Frontal cortex (tissue), 4 donors: ENCODE measurements around the gene USH2A. TPM values are rescaled to one million over a fixed set of nuclear protein-coding genes. Genes with fewer than 3 reads are reported as not detected.

Source experiments
- DNase-seq, 2 donors: peaks; one replicate each; pipeline ENCODE4 v3.0.0; 2012; ENCODE audit warnings: low spot score in 2 of 2
- FAIRE-seq: peaks from 2 replicates; lab custom pipeline; 2012; peaks lifted over from hg19 to GRCh38; lab: Jason Lieb, UNC
- total RNA-seq: library from RNA; depleted of rRNA; stranded (reverse); fragments of >200 nt; gene quantifications from one replicate; pipeline ENCODE4 v1.2.3, GENCODE V29; 2014
- donor health status: control.
- donor health status: control.
- donor health status: control.

Gene USH2A
- total RNA-seq, 1 donor from 2014 or later = under 0.01 TPM

DNA sequence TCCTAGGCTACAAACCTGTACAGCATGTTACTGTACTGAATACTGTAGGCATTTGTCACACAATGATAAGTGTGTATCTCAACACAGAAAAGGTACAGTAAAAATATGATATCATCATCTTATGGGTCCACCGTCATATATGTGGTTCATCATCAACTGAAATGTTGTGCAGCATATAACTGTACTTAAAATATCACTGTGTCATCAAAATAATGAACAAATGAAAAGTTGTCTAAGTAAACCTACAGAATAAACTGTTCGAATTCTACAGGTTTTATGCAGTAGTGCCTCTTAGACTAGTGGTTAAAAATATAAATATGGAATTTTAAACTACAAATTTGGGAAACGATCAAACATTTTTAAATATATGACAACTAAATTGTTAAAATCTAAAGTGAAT is 527.4 kb downstream of the USH2A start:
- peak; percentile 31 for FAIRE-seq
- no peak for DNase-seq

DNA sequence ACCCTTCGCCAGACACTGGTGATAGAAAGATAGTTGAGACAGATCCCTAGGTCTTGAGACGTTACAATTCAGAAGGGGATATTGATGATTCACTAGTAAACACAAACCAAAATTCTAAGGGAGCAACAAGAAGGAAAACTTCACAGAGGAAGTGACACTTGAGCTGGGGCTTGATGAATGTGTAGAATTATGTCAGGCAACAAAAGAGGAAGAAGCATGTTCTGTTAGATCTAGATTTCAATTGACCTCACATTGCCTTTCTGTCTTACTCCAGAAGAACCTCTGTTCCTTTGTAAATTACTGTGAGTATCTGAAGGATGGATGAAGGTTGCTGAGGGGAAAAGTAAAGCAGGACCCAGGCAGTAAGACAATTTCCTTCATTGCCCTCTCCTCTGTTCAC is 528.0 kb downstream of the USH2A start:
- FAIRE-seq = no peak
- DNase-seq = no peak

DNA sequence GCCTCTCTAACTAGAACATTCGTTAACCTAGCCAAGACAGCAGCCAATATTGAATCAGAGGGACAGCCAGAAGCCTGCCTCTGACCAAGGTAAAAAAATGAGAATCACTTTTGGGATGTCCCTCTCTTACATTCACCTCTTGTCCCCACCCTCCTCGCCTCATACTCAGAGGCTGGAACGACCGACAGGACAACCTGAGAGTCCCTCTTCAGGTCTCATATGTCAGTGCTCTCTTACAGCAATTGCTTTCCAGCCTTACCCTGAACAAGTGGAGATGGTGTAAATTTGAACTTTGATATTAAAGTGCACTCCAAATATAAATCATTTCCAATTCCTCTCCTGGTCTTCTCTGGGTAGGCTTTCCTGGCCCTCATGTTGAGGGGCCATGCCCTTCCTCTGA is 528.6 kb downstream of the USH2A start:
- no peak for DNase-seq
- FAIRE-seq = no peak

DNA sequence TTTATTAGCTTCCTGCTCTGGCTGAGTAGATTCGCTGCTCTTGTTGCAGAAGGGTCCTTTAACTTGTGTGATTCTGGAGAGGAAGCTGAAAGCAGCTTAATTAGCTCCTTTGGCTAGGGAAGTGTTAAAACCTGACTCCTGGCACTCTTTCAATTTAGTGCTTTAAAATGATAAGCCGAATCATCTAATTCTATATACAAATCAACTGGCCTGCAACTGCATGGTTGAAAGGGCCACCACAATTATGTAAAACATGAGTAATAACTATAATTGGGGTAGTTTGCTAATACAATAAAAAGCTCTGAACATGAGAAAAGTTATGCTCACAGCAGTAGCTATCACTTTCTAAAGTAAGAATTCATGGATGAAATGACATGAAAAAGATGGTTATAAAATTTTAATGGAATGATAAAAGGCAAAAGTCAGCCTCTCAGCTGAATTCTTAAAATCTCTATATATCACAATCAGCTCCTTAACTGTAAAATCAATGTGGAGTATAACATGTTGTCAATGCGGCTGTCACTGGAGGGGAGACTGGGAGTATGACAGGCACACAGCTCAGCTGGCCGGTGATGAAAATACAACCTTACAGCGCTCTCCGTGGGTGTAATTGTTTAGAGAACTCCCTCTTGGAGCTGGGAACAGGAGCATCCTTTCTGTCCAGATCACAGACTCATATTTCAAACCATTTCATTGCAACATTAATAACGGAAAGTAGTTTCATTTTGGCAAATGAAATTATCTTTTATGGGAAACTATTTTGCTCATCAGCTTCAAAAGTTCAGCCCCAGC is 531.8 kb downstream of the USH2A start:
- FAIRE-seq = no peak
- no peak for DNase-seq

DNA sequence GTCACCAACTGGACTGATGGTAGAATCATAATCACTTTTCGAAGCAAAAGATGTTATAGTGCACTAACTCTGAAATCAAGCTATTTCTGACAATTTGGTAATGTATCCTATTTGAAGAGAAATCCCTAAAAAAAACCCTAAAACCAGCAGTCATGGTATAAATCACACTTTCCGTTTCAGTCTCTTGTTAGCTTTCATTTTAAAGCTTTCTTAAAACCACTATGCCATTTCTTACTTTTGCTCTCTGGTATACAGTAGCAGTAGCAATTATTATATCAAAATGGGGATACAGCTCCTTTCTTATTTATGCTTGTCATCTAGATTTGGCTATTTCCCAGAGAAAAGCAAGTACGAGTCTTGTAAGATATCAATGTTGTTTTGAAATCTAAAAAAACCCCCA is 532.8 kb downstream of the USH2A start:
- no peak for DNase-seq

DNA sequence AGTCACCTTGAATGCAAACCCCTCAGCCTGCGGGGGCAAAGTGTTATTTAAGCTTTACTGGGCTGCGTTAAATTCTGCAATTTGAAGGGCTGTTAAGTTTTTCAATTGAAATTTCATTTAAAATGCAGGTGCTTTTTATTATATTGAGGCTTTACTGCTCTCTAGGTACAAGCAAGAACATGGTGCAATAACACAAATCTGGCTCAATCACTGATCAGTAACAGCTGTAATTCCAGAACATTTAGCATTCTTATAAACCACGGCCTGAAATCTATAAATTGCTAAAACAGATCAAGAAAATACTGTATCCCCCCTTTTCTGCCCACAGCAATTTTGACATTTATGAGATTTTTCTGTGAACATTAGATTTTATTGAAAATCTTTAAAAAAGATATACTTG is 533.4 kb downstream of the USH2A start:
- no peak for FAIRE-seq
- DNase-seq = no peak

More for the DNA sequence above, 532.8 kb downstream of the USH2A start:
- FAIRE-seq = no peak

DNA sequence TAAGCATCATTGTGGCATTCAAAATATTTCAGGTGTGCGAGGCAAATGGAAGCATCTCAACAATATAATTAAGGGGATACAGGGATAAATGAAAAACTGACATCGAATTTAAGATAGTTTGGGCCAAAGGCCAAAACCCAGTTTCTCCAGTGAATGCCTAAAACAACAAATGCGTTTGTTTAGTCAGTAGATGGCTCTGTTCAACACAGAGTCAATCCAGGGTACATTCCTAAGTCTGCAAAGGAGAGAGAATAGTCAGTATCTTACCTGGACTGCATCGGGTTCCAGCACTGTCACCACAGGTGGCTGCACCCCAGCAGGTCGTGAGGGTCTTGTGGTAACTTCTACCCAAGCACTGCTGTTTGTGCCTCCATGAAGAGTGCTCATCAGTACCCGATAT is 535.1 kb downstream of the USH2A start:
- DNase-seq = no peak
- no peak for FAIRE-seq

DNA sequence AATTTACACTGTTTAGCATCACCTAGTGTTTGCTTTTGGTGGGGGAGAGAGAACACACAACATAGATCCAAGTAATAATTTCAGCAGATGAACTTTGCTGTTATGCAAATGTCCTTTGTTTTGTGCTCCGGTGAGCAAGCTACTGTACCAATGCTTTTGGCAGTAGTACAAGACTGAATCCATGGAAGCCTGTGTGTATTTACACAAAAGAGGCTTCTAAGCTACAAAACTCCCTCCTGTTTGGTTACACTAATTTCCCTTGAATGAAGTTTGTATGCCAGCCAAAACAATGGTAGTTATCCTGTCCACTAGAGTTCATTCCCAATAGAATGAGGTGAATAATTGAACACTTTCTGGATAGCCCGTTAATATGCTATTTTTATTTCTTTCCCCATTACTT is 535.6 kb downstream of the USH2A start:
- no peak for DNase-seq
- FAIRE-seq = no peak

DNA sequence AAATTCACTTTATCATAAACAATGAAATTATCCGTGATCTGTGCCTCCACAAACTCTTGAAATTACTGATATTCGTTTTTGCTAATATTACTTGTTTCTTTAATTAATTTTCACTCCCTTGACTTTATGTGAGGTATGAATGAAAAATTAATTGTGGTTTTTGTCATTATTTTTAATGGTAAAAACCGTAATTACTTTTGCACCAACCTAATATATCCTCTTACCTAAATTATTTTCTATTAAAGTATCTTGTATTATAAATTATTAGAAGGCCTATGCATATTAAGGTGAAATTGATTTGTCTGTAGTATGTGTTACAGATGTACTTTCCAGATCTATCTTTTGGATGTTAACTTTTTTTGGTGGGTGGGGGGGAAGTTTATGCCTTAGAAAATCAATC is 540.2 kb downstream of the USH2A start:
- DNase-seq (no peak), FAIRE-seq (no peak)

DNA sequence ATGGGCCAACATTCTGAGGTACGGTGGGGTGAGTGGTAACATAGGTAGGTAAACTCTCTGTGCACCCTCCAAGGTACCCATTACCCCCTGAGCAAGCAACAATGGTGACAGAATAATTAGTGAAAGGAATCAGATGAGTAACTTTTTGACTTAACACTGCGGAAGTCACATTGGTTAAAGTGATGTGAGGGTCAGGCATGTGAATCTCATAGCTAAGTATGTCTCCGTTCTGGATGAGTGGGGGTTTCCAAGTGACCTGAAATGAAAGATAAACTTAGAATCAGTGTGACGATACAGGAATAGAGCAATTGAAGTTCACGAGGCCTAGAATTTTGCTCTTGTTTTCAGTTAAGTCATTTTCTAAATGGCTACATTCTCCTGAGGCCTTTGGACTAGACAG is 544.4 kb downstream of the USH2A start:
- FAIRE-seq = no peak
- no peak for DNase-seq

DNA sequence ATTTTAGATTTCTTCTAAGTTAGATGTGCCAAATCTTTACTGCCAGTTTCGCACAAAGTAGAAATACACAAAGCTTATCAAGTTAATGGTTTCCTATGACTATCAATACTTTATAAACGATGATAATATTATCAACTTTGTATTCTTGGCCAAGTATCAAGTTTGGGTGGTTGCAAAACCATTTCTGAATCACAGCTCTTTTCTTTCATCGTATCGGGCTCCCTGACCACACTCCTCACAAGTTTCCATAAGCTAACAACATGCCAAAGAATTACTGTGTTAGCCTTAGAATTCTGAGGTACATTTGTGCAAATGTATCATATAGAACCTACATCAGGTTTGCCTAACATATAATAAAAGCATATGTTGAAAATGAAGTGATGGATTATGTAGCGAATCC is 545.1 kb downstream of the USH2A start:
- DNase-seq (no peak), FAIRE-seq (no peak)

DNA sequence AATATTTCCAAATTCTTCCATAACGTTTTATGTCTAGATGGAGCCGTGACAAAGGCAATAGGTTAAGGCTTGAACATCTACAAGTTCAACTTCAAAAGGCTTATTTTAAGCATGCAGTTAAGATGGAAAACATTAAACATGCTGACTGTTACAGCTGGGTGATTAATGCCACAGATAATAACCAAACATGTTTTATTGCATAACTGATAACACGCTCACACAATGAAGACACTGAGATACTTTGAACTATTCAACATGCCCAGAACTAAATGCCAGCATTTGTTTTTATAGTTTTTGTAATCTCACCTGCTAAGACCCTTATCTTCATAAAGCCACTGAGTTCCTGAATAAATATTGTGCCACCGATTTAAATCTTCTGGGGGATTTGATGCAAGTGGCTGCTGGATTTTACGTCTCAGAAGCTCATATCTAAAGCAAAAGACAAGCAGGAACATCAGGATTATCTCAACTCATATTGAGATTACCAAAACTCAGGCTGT is 545.7 kb downstream of the USH2A start:
- no peak for FAIRE-seq

DNA sequence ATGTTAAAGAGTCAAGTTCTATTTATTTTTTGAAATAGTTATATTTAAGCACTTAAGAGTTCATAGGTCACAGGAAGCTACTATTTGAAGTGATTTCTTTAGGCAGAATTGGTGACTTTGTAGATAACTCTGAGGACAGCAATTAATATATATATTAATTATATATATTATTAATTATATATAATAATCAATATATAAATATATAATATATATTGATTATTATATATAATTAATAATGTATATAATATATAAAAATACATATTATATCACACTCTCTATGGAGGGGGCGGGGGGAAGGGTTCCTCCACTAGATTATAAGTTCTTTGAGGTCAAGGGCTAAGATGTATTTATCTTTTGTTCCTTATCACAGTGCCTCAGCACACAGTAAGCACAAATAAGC is 547.5 kb downstream of the USH2A start:
- FAIRE-seq = no peak
- DNase-seq = no peak

More for the DNA sequence above, 545.7 kb downstream of the USH2A start:
- no peak for DNase-seq

DNA sequence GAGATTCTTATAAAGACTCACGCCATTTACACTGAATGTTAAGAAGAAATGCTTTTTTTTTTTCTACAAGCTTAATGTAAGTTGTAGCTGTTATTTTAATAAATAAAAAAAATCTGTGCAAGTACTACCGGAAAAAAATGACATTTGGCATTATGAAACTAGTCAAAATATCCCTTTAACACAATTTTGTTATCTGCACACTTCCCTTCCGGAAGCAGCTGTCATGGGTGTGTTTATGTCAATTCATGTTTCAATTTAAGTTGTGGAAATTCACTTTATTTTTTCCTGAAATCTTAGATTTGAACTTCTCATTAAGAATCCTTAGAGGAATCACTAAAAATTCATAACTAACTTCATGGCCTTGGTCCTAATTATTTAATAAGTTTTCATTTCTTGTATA is 548.0 kb downstream of the USH2A start:
- no peak for FAIRE-seq
- DNase-seq = no peak

DNA sequence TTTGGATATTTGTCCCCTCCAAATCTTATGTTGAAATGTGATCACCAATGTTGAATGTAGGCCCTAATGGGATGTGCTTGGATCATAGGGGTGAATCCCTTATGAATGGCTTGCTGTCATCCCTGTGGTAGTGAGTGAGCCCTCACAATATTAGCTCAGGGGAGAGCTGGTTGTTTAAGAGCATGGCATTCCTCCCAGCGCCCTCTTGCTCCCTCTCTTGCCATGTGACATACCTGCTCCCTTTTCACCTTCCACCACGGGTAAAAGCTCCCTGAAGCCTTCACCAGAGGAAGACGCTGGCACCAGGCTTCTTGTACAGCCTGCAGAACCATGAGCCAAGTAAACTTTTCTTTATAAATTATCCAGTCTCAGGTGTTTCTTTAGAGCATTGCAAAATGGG is 550.6 kb downstream of the USH2A start:
- DNase-seq = no peak
- no peak for FAIRE-seq

DNA sequence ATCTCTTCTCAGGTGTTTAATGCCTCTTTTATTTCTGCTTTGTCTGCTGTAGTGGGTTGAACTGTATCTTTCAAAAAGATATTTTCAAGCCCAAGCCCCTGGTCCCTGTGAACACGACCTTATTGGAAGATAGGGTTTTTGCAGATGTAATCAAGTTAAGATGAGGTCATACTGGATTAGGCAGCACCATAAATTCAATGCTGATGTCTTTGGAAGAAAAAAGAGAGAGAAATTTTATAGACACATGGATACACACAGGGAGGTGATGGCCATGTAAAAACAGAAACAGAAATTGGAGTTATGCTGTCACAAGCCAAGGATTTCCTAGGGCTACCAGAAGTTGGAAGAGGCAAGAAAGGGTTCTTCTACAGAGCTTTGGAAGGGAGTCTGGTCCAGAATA is 554.7 kb downstream of the USH2A start:
- DNase-seq (no peak), FAIRE-seq (no peak)

DNA sequence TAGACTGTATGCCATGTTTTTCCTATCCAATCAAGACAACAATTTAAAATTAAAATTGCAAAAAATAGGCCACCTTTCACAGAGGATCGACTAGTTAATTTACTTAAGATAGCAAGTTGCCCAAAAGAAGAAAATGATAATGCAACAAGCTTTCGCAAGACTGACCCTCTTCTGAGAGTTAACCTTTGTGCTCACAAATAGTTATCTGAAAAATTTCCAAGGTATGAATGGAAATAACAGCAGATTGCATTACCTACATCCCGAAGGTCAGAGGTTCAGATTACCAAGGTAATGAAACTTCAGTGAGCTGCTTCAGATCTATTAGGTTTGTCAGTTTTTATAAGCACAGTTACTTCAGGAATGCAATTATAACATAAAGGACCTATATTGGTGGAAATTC is 558.2 kb downstream of the USH2A start:
- no peak for FAIRE-seq
- no peak for DNase-seq

DNA sequence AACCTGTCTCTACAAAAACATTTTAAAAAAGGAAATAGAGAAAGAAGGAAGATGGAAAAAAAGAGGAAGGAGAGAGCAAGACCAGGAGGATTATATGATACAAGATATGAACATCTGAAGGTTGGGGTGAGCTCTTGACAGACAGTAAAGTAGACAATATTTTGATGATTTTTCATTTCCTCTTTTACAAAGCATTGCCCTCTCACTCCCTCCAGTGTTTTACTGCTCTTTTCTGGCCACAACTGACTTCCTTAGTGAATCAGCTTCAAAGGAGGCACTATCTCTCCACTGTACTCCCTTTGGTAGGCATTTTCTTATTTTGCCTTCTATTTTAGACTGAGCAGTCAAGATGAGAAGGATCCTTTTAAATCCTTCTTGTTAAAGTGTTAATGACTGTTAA is 559.5 kb downstream of the USH2A start:
- DNase-seq = no peak
- FAIRE-seq = no peak

DNA sequence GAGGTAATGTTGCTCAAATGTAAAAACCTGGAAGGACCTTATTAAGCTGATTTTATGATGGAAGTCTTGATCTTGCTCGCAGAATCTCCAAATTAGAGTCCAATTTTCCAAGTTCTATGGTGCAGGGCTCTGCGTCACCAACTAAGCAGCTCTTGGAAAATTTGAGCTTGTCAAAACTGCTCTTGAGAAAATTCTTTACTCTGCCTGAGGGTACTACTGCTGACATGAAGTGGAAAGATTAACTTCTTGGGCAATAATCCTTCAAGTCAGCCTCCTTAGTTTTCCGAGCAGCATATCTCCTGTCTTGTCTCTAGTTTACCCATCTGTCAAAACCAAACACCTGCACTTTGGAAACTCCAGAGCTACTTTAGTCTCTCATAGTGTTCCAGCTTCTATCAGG is 562.4 kb downstream of the USH2A start:
- FAIRE-seq (no peak), DNase-seq (no peak)

DNA sequence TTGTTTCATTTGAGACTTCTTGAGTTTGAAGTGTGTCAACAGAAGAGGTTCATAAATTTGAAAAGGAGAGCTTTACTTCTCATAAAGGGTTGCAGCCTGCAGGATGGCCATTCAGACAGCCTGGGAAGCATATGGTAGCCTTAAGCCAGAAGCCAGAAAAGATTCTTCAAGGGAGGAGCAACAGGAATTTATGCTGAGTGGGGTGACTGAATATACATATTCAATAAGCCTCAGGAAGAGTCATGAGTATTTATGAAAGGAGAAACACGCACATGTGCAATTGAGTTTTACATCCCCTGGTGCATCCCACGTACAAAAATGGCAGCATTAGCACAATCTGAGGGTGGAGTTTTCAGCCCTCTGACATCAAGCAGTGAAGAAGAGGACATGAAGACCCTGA is 565.9 kb downstream of the USH2A start:
- FAIRE-seq (no peak), DNase-seq (no peak)

DNA sequence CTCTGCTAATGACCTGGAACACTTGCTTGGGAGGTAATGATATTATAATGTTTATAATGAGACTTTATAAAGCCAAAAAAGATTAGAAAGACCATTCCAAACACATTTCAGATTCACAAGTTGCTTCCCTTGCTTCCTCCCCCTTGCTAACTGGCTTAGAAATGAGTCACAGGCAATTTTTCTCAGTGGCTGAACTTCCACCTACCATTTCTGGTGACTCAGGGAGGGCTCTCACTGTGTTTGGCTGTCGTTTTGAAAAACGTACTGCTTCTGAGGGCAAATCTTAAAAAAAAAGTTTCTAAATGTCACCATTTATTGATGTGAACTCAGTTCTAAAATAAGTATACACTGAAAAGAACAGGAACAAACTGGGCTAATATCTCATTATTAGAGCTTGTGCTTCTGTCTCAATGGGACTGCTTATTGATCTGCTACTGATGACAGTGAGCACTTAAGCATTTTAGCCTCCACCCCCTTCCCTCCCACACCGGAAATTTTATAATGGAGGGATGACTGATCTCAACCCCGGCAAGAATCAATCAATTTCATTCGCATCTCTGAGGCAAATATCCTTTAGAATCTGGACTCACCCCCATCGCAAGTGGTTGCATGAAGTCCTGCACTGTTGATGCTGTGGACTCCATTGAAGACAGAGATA is 577.9 kb downstream of the USH2A start:
- DNase-seq = no peak
- no peak for FAIRE-seq

DNA sequence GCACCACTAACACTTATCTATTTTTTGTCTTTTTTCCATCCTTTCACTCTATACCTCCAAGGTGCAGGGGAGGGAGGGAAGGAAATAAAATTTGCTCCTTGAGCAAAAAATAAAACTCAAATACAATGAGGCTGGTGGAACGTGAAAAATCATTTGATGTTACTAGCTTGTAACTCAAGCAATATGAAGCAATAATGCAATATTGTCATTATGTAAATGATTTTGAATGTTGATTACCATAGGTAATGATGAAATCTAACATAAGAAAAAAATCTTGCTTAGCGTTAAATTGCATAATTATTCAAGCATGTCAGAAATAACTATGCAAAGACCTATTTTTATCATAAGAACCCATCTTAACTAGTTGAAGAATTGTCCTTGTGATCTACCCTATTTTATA is 578.5 kb downstream of the USH2A start:
- no peak for DNase-seq
- no peak for FAIRE-seq
